Parathyroid adenoma (tissue), 2 donors: ENCODE measurements around the gene ZSCAN29.
"Not testable (repeated sequence)": the region's sequence is repeated elsewhere in the genome, so short reads cannot be mapped to it uniquely, and the experiment has no call there.

Experiments
- H2AFZ ChIP-seq: fragments of 300-600 bp; sonication (generic); one replicate; pipeline ENCODE4 v1.7.0; 2017; ENCODE audit warnings: antibody characterized with exemption, mild to moderate bottlenecking
- H3K27ac ChIP-seq: fragments of 300-600 bp; sonication (generic); one replicate; pipeline ENCODE4 v1.7.0; 2017
- H3K27me3 ChIP-seq: fragments of 300-600 bp; sonication (generic); one replicate; pipeline ENCODE4 v1.7.0; 2017; ENCODE audit warnings: low read length; ENCODE audit not compliant: control insufficient read depth, insufficient read depth
- H3K36me3 ChIP-seq: fragments of 300-600 bp; sonication (generic); one replicate; pipeline ENCODE4 v1.7.0; 2017; ENCODE audit warnings: low read length; ENCODE audit not compliant: control insufficient read depth, insufficient read depth
- H3K4me1 ChIP-seq: fragments of 300-600 bp; sonication (generic); one replicate; pipeline ENCODE4 v1.7.0; 2017; ENCODE audit warnings: control low read depth
- H3K4me2 ChIP-seq: fragments of 300-600 bp; sonication (generic); one replicate; pipeline ENCODE4 v1.7.0; 2017; ENCODE audit warnings: low read length
- H3K4me3 ChIP-seq: fragments of 300-600 bp; sonication (generic); one replicate; pipeline ENCODE4 v1.7.0; 2017; ENCODE audit warnings: low read depth, low read length
- H3K79me2 ChIP-seq: fragments of 300-600 bp; sonication (generic); one replicate; pipeline ENCODE4 v1.7.0; 2017; ENCODE audit warnings: control low read depth
- H3K9ac ChIP-seq: fragments of 300-600 bp; sonication (generic); one replicate; pipeline ENCODE4 v1.7.0; 2017; ENCODE audit warnings: mild to moderate bottlenecking
- H3K9me3 ChIP-seq: fragments of 300-600 bp; sonication (generic); one replicate; pipeline ENCODE4 v1.7.0; 2017; ENCODE audit warnings: low read length; ENCODE audit not compliant: control insufficient read depth
- TF ChIP-seq, protein P1 (sequence below): fragments of 300-600 bp; sonication (generic); IDR thresholded peaks from one replicate; pipeline ENCODE4 v1.7.0; 2017; ENCODE audit warnings: antibody characterized with exemption, mild to moderate bottlenecking
- donor health status: primary hyperparathyroidism.

ZSCAN29 gene

DNA sequence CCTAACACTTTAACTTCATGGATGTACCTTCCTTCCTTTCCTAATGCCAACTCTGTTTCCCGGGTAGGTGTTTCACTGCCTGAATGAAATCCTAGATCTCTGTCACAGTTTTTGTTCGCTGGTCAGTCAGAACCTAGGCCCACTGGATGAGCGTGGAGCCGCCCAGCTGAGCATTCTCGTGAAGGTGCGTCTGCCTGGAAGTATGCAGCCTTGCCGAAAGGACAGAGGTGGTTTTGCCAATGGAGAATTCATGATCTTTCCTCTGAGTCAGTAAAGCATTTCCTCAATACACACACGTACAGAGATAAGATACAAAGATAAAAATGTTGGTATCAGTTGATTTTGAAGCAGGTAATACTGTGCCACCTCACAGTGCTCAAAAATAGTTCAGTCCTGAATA is 32.8 kb upstream of the ZSCAN29 start:
- peak overlapping the region; percentile 24 for H3K27ac ChIP-seq
- H3K9ac ChIP-seq: no peak overlapping the region
- no peaks in the 10 kb centered on the region for H3K4me1 ChIP-seq
- H3K4me3 ChIP-seq: no peak overlapping the region
- H3K79me2 ChIP-seq: no peaks in the 10 kb centered on the region
- no peaks in the 10 kb centered on the region for H3K27me3 ChIP-seq
- no peak overlapping the region for H3K4me2 ChIP-seq
- TF ChIP-seq, protein P1, sequence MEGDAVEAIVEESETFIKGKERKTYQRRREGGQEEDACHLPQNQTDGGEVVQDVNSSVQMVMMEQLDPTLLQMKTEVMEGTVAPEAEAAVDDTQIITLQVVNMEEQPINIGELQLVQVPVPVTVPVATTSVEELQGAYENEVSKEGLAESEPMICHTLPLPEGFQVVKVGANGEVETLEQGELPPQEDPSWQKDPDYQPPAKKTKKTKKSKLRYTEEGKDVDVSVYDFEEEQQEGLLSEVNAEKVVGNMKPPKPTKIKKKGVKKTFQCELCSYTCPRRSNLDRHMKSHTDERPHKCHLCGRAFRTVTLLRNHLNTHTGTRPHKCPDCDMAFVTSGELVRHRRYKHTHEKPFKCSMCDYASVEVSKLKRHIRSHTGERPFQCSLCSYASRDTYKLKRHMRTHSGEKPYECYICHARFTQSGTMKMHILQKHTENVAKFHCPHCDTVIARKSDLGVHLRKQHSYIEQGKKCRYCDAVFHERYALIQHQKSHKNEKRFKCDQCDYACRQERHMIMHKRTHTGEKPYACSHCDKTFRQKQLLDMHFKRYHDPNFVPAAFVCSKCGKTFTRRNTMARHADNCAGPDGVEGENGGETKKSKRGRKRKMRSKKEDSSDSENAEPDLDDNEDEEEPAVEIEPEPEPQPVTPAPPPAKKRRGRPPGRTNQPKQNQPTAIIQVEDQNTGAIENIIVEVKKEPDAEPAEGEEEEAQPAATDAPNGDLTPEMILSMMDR: no peak
- no peak overlapping the region for H2AFZ ChIP-seq
- peaks cover 2% of the 10 kb centered on the region for H3K36me3 ChIP-seq
- H3K9me3 ChIP-seq: no peaks in the 10 kb centered on the region

DNA sequence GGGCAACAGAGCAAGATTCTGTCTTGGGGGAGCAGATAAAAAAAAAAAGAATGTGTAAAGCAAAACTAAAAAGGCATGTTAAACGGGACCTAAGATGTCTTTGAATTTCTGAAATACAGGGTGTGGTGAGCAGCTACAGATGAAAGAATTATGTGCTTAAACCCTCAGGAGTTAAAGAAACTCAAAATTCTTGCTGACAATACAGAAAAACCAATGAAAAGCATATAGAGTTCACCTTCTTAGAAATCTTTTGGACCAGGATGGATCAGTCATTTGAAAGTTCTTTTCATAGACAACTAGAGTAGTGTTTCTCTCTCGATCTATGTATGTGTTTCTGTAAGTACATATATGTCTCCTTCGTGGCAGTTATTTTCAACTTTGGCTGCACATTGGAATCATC is 31.4 kb upstream of the ZSCAN29 start:
- Histone ChIP-seq H3K4me1 (no peaks in the 10 kb centered on the region), H3K9me3 (no peaks in the 10 kb centered on the region), H3K9ac (no peak overlapping the region), H3K36me3 (peaks cover 2% of the 10 kb centered on the region), H3K4me2 (no peak overlapping the region), H2AFZ (no peak overlapping the region), H3K27me3 (no peaks in the 10 kb centered on the region), H3K4me3 (no peak overlapping the region), H3K27ac (no peak overlapping the region), H3K79me2 (no peaks in the 10 kb centered on the region)
- TF ChIP-seq, protein P1: no peak

DNA sequence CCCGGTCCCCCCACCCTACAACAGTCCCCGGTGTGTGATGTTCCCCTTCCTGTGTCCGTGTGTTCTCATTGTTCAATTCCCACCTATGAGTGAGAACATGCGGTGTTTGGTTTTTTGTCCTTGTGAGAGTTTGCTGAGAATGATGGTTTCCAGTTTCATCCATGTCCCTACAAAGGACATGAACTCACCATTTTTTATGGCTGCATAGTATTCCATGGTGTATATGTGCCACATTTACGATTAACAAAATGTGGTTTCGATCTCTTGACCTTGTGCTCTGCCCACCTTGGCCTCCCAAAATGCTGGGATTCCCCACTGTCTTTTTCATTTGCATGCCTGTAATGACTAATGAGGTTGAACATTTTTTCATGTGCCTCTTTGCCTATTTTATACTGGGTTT is 22.7 kb upstream of the ZSCAN29 start:
- H3K4me1 ChIP-seq, H3K4me3 ChIP-seq, H3K9me3 ChIP-seq, H3K36me3 ChIP-seq, H3K79me2 ChIP-seq, H2AFZ ChIP-seq, H3K27ac ChIP-seq, H3K4me2 ChIP-seq, H3K9ac ChIP-seq, H3K27me3 ChIP-seq: not testable (repeated sequence)

DNA sequence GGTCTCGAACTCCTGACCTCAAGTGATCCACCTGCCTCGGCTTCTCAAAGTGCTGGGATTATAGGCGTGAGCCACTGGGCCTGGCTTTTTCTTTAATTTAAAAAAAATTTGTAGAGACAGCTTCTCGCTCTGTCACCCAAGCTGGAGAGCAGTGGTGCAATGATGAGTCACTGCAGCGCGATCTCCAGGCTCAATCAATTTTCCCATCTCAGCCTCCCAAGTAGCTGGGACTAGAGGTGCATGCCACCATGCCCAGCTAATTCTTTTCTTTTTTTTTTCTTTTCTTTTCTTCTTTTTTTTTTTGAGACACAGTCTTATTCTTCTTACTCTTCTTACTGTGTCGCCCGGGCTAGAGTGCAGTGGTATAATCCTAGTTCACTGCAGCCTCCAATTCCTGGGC is 19.9 kb upstream of the ZSCAN29 start:
- Histone ChIP-seq H3K9ac (no peak overlapping the region), H3K79me2 (no peaks in the 10 kb centered on the region), H3K9me3 (no peaks in the 10 kb centered on the region), H2AFZ (no peak overlapping the region), H3K36me3 (no peaks in the 10 kb centered on the region), H3K4me3 (no peak overlapping the region), H3K4me1 (no peaks in the 10 kb centered on the region), H3K27me3 (no peaks in the 10 kb centered on the region), H3K4me2 (no peak overlapping the region), H3K27ac (no peak overlapping the region)
- TF ChIP-seq, protein P1: no peak

DNA sequence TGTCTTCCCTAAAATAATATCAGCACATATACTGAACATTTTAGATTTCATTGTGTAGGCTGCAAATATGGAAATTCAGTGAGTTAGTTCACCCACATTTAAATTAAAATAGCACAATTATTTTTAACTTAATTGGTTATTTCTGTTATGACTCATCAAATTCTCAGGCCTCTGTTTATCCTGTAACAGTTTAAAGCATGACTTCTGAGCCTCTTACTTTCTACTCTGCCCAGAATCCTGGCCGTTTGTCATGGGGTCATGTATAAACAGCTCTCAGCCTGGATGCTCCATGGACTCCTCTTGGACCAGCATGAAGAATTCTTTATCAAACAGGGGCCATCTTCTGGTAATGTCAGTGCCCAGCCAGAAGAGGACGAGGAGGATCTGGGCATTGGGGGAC is 12.2 kb upstream of the ZSCAN29 start:
- H3K4me3 ChIP-seq: no peak overlapping the region
- no peaks in the 10 kb centered on the region for H3K27me3 ChIP-seq
- no peak overlapping the region for H3K27ac ChIP-seq
- H2AFZ ChIP-seq: no peak overlapping the region
- no peaks in the 10 kb centered on the region for H3K9me3 ChIP-seq
- no peaks in the 10 kb centered on the region for H3K4me1 ChIP-seq
- TF ChIP-seq, protein P1: no peak
- H3K9ac ChIP-seq: no peak overlapping the region
- no peak overlapping the region for H3K4me2 ChIP-seq
- H3K36me3 ChIP-seq: no peaks in the 10 kb centered on the region
- no peaks in the 10 kb centered on the region for H3K79me2 ChIP-seq
